ENCODE results near the gene ADGRV1.

- TF ChIP-seq MYC (IDR thresholded peaks at IDR 0.05; ENCODE audit: low read depth, low read length) (no peak), POLR2AphosphoS5 (IDR thresholded peaks at IDR 0.05; ENCODE audit: insufficient read depth, low read depth, low read length) (no peak)
- TF ChIP-seq, protein P1, sequence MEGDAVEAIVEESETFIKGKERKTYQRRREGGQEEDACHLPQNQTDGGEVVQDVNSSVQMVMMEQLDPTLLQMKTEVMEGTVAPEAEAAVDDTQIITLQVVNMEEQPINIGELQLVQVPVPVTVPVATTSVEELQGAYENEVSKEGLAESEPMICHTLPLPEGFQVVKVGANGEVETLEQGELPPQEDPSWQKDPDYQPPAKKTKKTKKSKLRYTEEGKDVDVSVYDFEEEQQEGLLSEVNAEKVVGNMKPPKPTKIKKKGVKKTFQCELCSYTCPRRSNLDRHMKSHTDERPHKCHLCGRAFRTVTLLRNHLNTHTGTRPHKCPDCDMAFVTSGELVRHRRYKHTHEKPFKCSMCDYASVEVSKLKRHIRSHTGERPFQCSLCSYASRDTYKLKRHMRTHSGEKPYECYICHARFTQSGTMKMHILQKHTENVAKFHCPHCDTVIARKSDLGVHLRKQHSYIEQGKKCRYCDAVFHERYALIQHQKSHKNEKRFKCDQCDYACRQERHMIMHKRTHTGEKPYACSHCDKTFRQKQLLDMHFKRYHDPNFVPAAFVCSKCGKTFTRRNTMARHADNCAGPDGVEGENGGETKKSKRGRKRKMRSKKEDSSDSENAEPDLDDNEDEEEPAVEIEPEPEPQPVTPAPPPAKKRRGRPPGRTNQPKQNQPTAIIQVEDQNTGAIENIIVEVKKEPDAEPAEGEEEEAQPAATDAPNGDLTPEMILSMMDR (IDR thresholded peaks at IDR 0.05; ENCODE audit: extremely low read depth in 1 of 2, insufficient read depth in 1 of 2, low read depth in 1 of 2, low read length in 2 of 2), result no peak
These were observed 26.9 kb downstream of the ADGRV1 start for GRCh38 chr5:90585337-90585986.
